Renal cortex interstitium (tissue), 11 donors: ENCODE results near the gene LRRC4C. TPM values are rescaled to one million over a fixed set of nuclear protein-coding genes. Genes with fewer than 3 reads are reported as not detected.

Source experiments
- DNase-seq, 11 donors: peaks; one replicate each; pipeline ENCODE4 v3.0.0-alpha.2; 2013; ENCODE audit warnings: low read depth in 9 of 11, low spot score in 4 of 11; ENCODE audit errors: extremely low read depth in 1 of 11
- polyA plus RNA-seq, 3 donors: library from polyadenylated mRNA; unstranded; fragments of 120-200 nt; gene quantifications; one replicate each; pipeline ENCODE4 v1.2.1, GENCODE V29; 2013; ENCODE audit not compliant: insufficient read length in 3 of 3

Gene LRRC4C
- polyA plus RNA-seq, 3 donors: 12.7 to 17.1 (median 13.0) TPM

DNA sequence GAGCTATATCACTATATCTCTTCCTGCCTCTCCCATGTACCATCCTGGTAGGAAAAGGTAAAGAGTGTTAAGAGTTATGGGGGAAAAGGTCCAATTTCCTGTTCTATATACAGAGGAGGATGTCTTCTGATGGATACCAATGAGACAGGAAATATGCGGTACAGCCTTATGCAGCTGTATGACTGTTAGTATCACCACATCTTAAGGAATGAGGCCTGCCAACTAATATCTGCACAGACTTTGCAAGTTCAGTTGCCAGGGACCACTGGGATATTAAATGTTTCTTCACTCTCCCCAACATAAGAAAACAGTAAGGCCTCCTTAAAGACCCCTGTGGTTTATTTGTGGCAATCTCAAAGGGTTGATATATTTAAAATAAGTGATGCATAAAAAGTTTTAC lies 1182.5 kb downstream of the LRRC4C start:
- DNase-seq: no peak

DNA sequence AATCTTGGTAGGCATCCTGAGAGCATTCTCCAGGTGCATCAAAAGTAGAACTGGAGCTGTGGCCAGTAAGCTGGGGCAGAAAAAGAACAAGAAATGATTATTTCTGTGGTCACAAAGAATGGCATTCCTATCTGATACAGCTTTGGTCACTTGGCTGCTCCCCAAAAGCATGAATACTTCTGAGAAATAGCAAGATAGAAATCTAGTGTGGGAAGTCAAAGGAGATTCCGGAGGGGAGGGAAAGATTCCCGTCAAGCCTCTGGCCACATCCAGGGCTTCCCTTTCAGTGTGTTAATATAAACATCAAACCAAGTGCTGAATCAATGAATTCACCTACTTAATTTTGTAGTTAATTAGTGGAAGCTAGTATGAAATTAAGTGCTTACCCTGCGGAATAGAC lies 1185.4 kb downstream of the LRRC4C start:
- DNase-seq: no peak

DNA sequence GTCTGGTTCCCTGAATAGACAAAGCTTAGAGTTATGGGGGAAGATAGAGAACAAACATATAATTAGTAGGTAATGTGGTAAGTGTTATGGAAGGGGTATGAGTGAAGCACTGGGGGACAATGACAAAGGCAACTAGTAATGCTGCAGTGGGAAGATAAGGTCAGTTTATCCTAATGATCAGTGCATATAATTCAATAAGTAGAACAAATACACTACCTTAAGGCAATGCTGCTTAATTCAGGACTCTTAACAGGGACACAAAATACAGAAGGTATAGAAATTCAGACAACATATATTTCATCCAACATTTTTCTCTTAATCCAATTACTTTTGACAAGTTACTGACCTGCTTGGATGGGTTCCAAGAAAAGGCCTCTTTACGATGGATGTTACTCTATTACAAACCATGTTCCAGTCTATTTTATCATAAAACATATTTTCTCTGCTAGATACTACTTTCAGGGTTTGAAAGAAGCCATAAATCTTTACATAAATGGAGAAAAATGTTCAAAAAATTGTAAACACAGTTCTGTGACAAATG lies 1186.2 kb downstream of the LRRC4C start:
- no peak for DNase-seq

GRCh38 chr11:40271361-40271760 lies 1188.1 kb downstream of the LRRC4C start:
- no peak for DNase-seq

DNA sequence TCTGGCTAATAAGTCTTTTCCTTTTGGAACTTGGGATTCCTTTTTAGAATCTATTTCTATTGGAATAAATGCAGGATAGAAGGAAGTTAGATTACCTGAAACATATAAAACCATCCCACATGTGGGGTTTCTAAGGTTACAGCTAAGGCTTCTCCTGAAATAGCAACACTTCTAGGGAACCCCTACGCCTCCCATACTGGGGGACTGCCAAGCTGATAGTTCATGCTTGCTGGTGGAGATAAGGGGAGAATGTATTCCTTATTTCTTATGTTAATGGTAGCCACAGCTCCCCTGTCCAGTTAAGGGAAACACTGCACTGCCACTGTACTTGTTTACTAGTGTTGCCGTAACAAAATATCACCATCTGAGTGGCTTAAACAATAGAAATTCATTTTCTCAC lies 1189.6 kb downstream of the LRRC4C start:
- no peak for DNase-seq

GRCh38 chr11:40268551-40268950 lies 1190.9 kb downstream of the LRRC4C start:
- DNase-seq: no peak

DNA sequence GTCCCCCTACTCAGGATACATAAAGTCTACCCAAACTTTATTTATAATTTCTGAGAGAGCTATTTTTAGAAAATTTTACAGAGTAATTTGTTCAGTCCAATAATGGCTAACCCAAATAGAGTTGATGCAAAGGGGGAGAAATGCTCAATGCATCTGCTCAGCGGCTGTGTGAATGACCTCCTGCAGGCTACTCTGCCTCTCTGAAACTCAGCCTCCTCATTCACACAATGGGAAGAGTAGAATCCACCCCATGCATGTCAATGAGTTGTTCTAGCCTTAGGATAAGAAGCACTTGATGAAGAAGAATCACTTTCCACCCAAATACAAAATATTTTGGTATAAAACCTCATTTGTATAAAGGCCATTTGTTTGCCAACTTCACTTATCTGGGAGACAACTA lies 1204.0 kb downstream of the LRRC4C start:
- no peak for DNase-seq

DNA sequence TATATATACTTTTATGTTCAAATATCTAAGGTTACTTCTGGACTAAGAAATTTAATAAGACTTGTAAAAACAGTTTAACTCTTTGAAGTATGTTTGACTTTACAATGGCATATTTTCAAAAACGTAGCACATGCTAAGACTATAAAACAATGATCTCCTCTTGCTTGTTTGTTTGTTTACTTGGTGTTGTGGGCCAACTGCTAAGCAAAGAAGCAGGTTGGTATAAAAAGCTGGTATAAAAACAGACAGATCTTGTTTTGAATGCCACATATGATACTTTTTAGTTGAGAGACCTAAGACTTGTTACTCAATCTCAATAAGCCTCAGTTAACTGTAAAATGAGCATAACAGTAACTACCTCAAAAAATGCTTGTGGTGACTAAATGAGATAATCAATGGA lies 1206.3 kb downstream of the LRRC4C start:
- no peak for DNase-seq

GRCh38 chr11:40252236-40252635 lies 1207.2 kb downstream of the LRRC4C start:
- no peak for DNase-seq

DNA sequence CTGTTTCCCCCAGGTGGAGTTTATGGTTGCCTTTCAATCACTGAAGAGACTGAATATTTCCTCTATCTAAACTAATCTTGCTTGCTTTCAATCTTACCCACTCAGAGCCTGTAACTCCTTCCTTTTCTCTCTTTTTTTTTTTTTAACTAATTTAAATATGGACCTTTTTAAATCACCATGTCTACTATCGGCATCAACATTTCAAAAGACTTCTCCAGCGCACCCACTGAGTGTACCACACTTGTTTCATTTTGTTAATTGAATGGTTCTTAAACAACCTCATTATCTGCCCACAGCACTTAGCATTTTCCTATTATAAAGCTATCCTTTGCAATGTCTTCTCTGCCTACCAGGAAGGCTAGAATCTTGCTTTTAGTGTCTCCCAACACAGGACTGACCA lies 1212.5 kb downstream of the LRRC4C start:
- DNase-seq: no peak

DNA sequence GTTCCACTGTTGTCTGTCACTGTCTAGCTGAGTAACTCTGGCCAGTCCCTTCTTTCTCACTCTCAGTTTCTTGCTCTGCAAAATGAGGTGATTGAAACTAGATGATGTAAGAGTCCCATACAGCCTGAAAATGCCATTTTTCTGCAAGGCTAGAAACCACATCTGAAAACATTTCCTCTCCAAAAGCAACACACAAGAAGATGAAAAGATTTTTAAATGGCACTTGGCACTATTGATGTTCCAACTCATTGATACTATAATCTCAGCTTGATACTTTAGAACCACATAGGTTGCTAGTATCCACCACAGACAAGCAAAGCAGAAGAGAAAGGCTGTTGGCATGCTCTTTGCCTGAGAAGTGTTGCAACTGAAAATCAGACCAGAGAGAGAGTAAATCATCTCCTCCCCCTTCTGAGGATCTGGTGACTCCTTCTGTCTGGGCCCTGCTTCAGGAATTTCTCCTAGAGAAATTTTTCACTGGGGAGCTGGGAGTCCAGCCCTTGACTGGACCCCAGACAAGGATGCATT lies 1217.9 kb downstream of the LRRC4C start:
- DNase-seq: peak in 6 of 11 donors; percentile 1 to 13 (median 4)

DNA sequence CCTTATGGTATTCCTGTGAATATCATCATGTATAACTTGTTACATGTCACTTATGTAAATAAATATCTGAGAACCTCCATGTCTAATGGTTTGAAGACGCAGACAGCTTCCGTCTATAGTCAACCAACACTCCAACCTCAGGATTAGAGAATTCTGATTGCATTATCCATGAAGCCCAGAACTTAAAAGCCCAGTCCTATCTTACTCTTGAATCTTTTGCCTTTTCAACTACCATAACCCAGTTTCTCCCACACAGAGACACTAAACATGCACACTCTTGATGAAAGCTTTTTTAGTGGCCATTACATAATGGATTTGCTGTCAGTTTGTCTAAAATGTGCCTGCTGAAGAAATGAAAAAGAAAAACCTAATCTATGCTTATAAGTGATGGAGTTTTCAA lies 1219.2 kb downstream of the LRRC4C start:
- DNase-seq: no peak

DNA sequence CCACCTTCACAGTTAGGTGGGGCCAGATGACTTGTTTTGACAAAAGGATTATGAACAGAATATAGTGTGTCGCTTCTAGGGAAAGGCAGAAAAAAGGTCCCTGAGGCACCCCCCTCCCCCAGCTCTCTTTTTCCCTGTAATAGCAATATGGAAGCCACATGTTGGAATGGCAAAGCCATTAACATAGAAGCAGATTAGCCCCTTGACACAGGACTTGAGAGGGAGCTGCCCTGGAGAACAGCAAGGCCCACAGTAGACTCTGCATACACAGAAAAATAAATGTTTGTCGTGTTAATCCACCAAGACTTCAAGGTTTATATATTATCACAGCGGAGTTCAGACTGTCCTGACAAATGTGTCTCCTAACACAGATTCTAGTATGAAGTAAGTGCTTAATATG lies 1222.9 kb downstream of the LRRC4C start:
- no peak for DNase-seq

DNA sequence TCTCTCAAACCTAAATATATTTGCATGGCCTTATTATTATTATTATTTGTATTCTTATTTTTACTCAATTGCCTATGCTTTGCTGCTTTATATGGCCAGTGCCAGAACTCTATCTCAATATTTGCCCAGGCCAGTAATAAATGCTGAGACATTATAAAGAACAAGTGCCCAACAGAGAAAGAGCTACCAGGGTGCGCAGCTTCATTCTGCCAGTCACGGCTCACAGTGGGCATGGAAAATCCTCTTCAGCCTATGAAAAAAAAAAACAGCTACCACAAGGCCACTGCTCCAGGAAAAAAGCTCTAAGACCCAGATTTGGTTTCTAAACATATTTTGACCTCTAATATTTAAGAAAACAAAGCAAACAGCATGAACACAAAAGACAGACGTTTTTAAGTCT lies 1223.6 kb downstream of the LRRC4C start:
- no peak for DNase-seq

- no peak for DNase-seq
Measured at GRCh38 chr11:40230821-40231220, 1228.6 kb downstream of the LRRC4C start.

DNA sequence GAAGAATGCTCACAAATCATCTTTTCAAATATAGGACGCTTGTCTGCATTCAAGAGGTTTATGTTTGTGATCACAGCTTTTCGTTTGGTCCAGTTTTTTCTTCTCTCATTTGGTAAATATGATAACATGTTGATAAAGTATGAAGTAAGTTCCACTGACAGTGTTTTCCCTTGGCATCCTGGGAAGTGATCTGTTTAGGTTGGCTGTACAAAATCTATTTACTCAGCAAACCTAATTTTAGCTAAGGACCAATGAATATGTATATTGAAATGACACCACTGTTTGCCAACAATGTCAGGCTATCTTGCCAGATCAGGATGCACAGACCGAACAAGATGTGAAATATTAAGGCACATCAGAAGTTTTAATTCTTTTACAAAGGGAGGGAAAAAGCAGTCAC lies 1230.8 kb downstream of the LRRC4C start:
- no peak for DNase-seq

- no peak for DNase-seq
Measured at GRCh38 chr11:40227730-40228129, 1231.7 kb downstream of the LRRC4C start.

DNA sequence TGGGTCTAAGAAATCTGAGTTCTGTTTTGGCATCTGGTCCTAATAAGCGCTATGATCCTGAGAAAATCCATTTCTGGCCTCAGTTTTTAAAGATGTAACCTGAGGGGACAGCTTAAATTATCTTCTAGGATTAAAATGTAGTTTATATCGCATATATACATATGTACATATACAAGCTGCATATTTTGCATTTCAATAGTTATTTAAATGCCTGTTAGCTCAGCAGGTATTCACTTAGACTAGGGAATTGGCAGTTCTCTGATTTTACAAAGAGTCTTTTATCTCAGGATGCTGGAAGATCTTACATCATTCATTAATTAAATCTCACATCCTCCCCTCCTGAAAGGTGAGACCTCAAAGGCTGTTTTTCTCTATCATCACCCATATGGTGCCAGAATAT lies 1232.8 kb downstream of the LRRC4C start:
- DNase-seq: no peak

- DNase-seq: no peak
Measured at GRCh38 chr11:40223596-40224330, 1235.7 kb downstream of the LRRC4C start.

- no peak for DNase-seq
Measured at GRCh38 chr11:40219401-40219800, 1240.1 kb downstream of the LRRC4C start.

GRCh38 chr11:40215556-40215955 lies 1243.9 kb downstream of the LRRC4C start:
- no peak for DNase-seq
